HEK293T (cell line): Measurements from ENCODE around the gene VWCE.

ENCODE experiments used
- CTCF ChIA-PET: fragments of 350-600 bp; formaldehyde crosslinking; extraction: SDS; loops from one replicate; lab custom pipeline; 2021; ENCODE audit warnings: antibody characterized with exemption, inconsistent platforms; lab: Yijun Ruan, JAX
- POLR2A ChIA-PET: fragments of 350-600 bp; formaldehyde crosslinking; extraction: SDS; loops from one replicate; lab custom pipeline; 2020; ENCODE audit warnings: antibody characterized with exemption, inconsistent platforms; lab: Yijun Ruan, JAX
- DNase-seq: peaks from one replicate; pipeline ENCODE4 v3.0.0; 2012; ENCODE audit warnings: mixed read lengths; ENCODE audit errors: extremely low spot score
- ARNT ChIP-seq: fragments of 450-650 bp; IDR thresholded peaks from 2 replicates; pipeline ENCODE4 v1.6.1; 2017; ENCODE audit warnings: mild to moderate bottlenecking
- BHLHE40 ChIP-seq: fragments of 450-650 bp; IDR thresholded peaks from 2 replicates; pipeline ENCODE4 v1.6.1; 2016; ENCODE audit warnings: mild to moderate bottlenecking, moderate library complexity, borderline replicate concordance
- CTBP1 ChIP-seq: fragments of 450-650 bp; IDR thresholded peaks from 2 replicates; pipeline ENCODE4 v1.6.1; 2016; ENCODE audit warnings: borderline replicate concordance
- ELF4 ChIP-seq: fragments of 450-650 bp; IDR thresholded peaks from 2 replicates; pipeline ENCODE4 v1.6.1; 2017; ENCODE audit warnings: antibody characterized with exemption
- FOXA1 ChIP-seq: fragments of 450-650 bp; IDR thresholded peaks from 2 replicates; pipeline ENCODE4 v1.6.1; 2016; ENCODE audit warnings: mild to moderate bottlenecking
- FOXK2 ChIP-seq: fragments of 450-650 bp; IDR thresholded peaks from 2 replicates; pipeline ENCODE4 v1.6.1; 2016; ENCODE audit warnings: mild to moderate bottlenecking
- FOXM1 ChIP-seq: fragments of 450-650 bp; IDR thresholded peaks from 2 replicates; pipeline ENCODE4 v1.6.1; 2017; ENCODE audit warnings: mild to moderate bottlenecking, borderline replicate concordance
- HDGF ChIP-seq: fragments of 450-650 bp; IDR thresholded peaks from 2 replicates; pipeline ENCODE4 v1.6.1; 2017; ENCODE audit warnings: antibody characterized with exemption, borderline replicate concordance
- L3MBTL2 ChIP-seq: fragments of 450-650 bp; conservative IDR thresholded peaks from 2 replicates; pipeline ENCODE4 v1.6.1; 2016; ENCODE audit warnings: mild to moderate bottlenecking
- LEF1 ChIP-seq: fragments of 450-650 bp; IDR thresholded peaks from 2 replicates; pipeline ENCODE4 v1.6.1; 2017; ENCODE audit warnings: mild to moderate bottlenecking, borderline replicate concordance
- NFRKB ChIP-seq: fragments of 450-650 bp; IDR thresholded peaks from 2 replicates; pipeline ENCODE4 v1.6.1; 2016; ENCODE audit warnings: mild to moderate bottlenecking, moderate library complexity
- PKNOX1 ChIP-seq: fragments of 450-650 bp; IDR thresholded peaks from 2 replicates; pipeline ENCODE4 v1.6.1; 2016
- SP1 ChIP-seq: fragments of 450-650 bp; IDR thresholded peaks from 2 replicates; pipeline ENCODE4 v1.6.1; 2017
- SUZ12 ChIP-seq: fragments of 450-650 bp; IDR thresholded peaks from 2 replicates; pipeline ENCODE4 v1.6.1; 2016; ENCODE audit warnings: mild to moderate bottlenecking
- TARDBP ChIP-seq: fragments of 450-650 bp; IDR thresholded peaks from 2 replicates; pipeline ENCODE4 v1.6.1; 2016
- ZNF384 ChIP-seq: fragments of 450-650 bp; IDR thresholded peaks from 2 replicates; pipeline ENCODE4 v1.6.1; 2016

The VWCE gene

GRCh38 chr11:61267437-61267841, 27.7 kb downstream of the VWCE start:
- no peak for TF ChIP-seq BHLHE40
- no peak for TF ChIP-seq FOXK2
- TF ChIP-seq L3MBTL2: no peak
- no peak for TF ChIP-seq SUZ12
- TF ChIP-seq NFRKB: no peak
- no peak for TF ChIP-seq FOXM1
- POLR2A ChIA-PET: no interaction called here
- DNase-seq: no peak
- CTCF ChIA-PET: no interaction called here

- no peak for TF ChIP-seq FOXA1
- no peak for TF ChIP-seq SUZ12
- TF ChIP-seq TARDBP: no peak
- no peak for TF ChIP-seq CTBP1
- no peak for TF ChIP-seq LEF1
- TF ChIP-seq FOXK2: no peak
- no peak for TF ChIP-seq PKNOX1
- TF ChIP-seq SP1: no peak
- no peak for TF ChIP-seq ZNF384
- TF ChIP-seq BHLHE40: no peak
- no peak for TF ChIP-seq NFRKB
- TF ChIP-seq ARNT: no peak
- TF ChIP-seq FOXM1: no peak
- no peak for TF ChIP-seq ELF4
- ChIA-PET CTCF (no interaction called here), POLR2A (no interaction called here)
- DNase-seq: no peak
Observed at GRCh38 chr11:61266602-61267001, 28.5 kb downstream of the VWCE start.

- DNase-seq: no peak
- ChIA-PET CTCF (no interaction called here), POLR2A (no interaction called here)
- TF ChIP-seq FOXA1: no peak
- no peak for TF ChIP-seq PKNOX1
- TF ChIP-seq FOXM1: no peak
- no peak for TF ChIP-seq CTBP1
- TF ChIP-seq FOXK2: no peak
- TF ChIP-seq TARDBP: no peak
- TF ChIP-seq ARNT: no peak
- no peak for TF ChIP-seq SP1
- TF ChIP-seq NFRKB: no peak
- TF ChIP-seq ZNF384: no peak
- TF ChIP-seq L3MBTL2: no peak
Observed at GRCh38 chr11:61265357-61265756, 29.8 kb downstream of the VWCE start.

- TF ChIP-seq FOXM1: no peak
- TF ChIP-seq ZNF384: no peak
- no peak for TF ChIP-seq FOXK2
- no peak for TF ChIP-seq BHLHE40
- TF ChIP-seq CTBP1: no peak
- TF ChIP-seq HDGF: no peak
- POLR2A ChIA-PET: no interaction called here
- CTCF ChIA-PET: interaction anchor here (1.0 kb wide), 1 partner anchor 10 kb away, joined by 3 read pairs; no protein-coding TSS in a partner anchor
Observed at GRCh38 chr11:61264795-61265194, 30.3 kb downstream of the VWCE start.

GRCh38 chr11:61264371-61264770, 30.7 kb downstream of the VWCE start:
- DNase-seq: no peak
- no peak for TF ChIP-seq HDGF
- no peak for TF ChIP-seq SUZ12
- no peak for TF ChIP-seq ARNT
- POLR2A ChIA-PET: no interaction called here
- CTCF ChIA-PET: interaction anchor here (1.0 kb wide), 1 partner anchor 10 kb away, joined by 3 read pairs; no protein-coding TSS in a partner anchor

More at GRCh38 chr11:61264795-61265194, 30.3 kb downstream of the VWCE start:
- DNase-seq: no peak

GRCh38 chr11:61259363-61259762, 35.8 kb downstream of the VWCE start:
- no peak for DNase-seq
- TF ChIP-seq FOXK2 (no peak), LEF1 (no peak), NFRKB (no peak), HDGF (no peak), PKNOX1 (no peak), TARDBP (no peak), SP1 (no peak), ELF4 (no peak), FOXM1 (no peak), FOXA1 (no peak), ARNT (no peak), CTBP1 (no peak), BHLHE40 (no peak)
- ChIA-PET CTCF (no interaction called here), POLR2A (no interaction called here)

- POLR2A ChIA-PET: no interaction called here
- CTCF ChIA-PET: no interaction called here
- no peak for DNase-seq
- TF ChIP-seq ELF4 (no peak), BHLHE40 (no peak), L3MBTL2 (no peak), SUZ12 (no peak), LEF1 (no peak), FOXK2 (no peak), ZNF384 (no peak), ARNT (no peak), SP1 (no peak), NFRKB (no peak), TARDBP (no peak), FOXM1 (no peak), HDGF (no peak), PKNOX1 (no peak), FOXA1 (no peak)
Observed at GRCh38 chr11:61258546-61258945, 36.6 kb downstream of the VWCE start.
